ENCODE results near the gene OR6N2.

OR6N2 gene, protein sequence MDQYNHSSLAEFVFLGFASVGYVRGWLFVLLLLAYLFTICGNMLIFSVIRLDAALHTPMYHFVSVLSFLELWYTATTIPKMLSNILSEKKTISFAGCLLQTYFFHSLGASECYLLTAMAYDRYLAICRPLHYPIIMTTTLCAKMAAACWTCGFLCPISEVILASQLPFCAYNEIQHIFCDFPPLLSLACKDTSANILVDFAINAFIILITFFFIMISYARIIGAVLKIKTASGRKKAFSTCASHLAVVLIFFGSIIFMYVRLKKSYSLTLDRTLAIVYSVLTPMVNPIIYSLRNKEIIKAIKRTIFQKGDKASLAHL

DNA sequence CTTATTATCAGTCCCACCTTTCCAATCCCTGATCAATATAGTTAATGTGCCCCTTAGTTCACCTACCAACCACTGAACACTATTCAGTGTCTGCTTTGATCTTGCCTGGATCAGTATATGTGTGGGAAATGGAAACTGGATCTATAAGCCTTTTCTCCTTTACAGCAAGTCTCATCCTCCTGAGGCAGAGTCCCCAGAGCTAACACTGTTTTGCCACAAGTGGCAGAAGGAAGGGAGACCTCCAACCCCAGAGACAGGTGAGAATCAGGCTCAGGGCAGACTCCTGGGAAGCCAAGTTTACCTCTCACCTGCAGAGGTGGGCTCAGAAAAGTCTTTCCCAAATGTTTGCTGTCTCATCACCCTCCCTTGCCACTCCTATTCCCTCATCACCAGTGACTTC, at the start of gene OR6N2:
Gene OR6N2 (minus strand): TSS at position 101 of the 400 bp plus-strand sequence. CDS start 3,569 bp downstream, outside the sequence.
- H3K4me2 ChIP-seq = no peak within 1 kb of the TSS
- no peaks in the 10 kb centered on the region for H3K9me3 ChIP-seq (replicated peaks in 1 of 11)
- H3K9ac ChIP-seq = no peak within 1 kb of the TSS
- H3K4me3 ChIP-seq = no peak within 1 kb of the TSS
- H3K4me1 ChIP-seq = peaks cover 0 to 7% (median 0%) of the 10 kb centered on the region in 10 experiments; a peak in 3 of 20 replicates
- no peaks in the 10 kb centered on the region for H3K36me3 ChIP-seq
- no peak for TF ChIP-seq Cebpa-rat (IDR thresholded peaks at IDR 0.05)
- no peaks in the 10 kb centered on the region for H3K27me3 ChIP-seq
- H3K27ac ChIP-seq = no peak within 1 kb of the TSS
- no peaks in the 10 kb centered on the region for H4K20me1 ChIP-seq

DNA sequence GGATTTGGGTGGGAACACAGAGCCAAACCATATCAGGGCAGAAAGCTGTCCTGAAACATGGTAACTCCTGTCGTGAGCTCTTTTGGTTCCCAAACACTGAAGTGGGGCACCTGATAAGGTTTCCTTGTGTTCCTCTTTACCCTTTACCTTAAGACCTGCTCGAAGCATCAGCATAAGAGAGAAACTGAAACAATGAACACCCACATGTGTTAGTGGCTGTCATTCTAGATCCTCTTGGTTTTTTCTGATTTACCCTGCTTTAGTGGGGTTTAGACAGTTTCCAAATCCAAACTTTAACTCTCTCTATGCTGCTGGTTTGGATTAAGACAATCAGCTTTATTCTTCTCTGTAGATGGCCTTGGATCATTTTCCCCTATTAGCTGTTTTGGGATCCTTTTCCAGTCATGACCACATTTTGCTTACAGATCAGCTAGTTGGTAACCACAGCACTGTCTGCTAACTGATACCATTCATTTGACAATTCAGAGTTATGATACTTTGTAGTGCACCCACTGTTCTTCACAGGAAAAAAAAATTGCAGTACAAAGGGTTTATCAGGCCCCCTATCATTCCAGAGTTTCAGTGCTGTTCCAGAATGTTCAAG, 49.2 kb upstream of the OR6N2 start:
- Histone ChIP-seq H3K27me3 (no peaks in the 10 kb centered on the region), H3K36me3 (peaks cover 0 to 7% (median 0%) of the 10 kb centered on the region in 11 experiments; a peak in 2 of 22 replicates), H3K9me3 (replicated peaks in 1 of 11) (peaks cover 22 to 48% (median 31%) of the 10 kb centered on the region in 11 experiments), H3K4me3 (no peak overlapping the region), H3K9ac (no peak overlapping the region), H3K4me2 (peak overlapping the region in 4 of 11 experiments; percentile 51 to 82 (median 58); a peak in 6 of 22 replicates), H4K20me1 (no peaks in the 10 kb centered on the region), H3K4me1 (peaks cover 0 to 22% (median 3%) of the 10 kb centered on the region in 10 experiments; a peak in 9 of 20 replicates), H3K27ac (peak overlapping the region in 4 of 11 experiments; percentile 59 to 77 (median 72); a peak in 7 of 22 replicates)
- TF ChIP-seq Cebpa-rat (IDR thresholded peaks at IDR 0.05) = no peak

DNA sequence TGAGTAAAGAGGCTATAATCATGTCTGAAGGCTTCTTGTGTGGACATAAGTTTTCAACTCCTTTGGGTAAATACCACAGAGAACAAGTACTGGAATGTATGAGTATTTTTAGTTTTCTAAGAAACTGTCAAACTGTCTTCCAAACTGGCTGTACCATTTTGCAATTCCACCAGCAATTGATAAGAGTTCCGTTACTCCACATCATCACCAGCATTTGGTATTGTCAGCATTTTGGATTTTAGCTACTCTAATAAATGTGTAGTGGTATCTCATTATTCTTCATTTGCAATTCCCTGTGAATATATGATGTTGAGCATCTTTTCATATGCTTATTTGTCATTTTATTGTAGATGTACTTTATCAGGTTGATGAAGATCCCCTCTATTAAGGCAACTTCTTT, 40.7 kb upstream of the OR6N2 start:
- no peaks in the 10 kb centered on the region for H3K27me3 ChIP-seq
- no peak for TF ChIP-seq Cebpa-rat (IDR thresholded peaks at IDR 0.05)
- H3K4me3 ChIP-seq = no peak overlapping the region
- H3K4me2 ChIP-seq = no peak overlapping the region
- H4K20me1 ChIP-seq = no peaks in the 10 kb centered on the region
- H3K36me3 ChIP-seq = no peaks in the 10 kb centered on the region
- H3K9ac ChIP-seq = no peak overlapping the region
- no peak overlapping the region for H3K27ac ChIP-seq
- H3K4me1 ChIP-seq = peaks cover 9 to 44% (median 22%) of the 10 kb centered on the region in 10 experiments; a peak in 18 of 20 replicates
- H3K9me3 ChIP-seq (replicated peaks in 1 of 11) = peaks cover 0 to 16% (median 0%) of the 10 kb centered on the region in 11 experiments; a peak in 7 of 22 replicates

DNA sequence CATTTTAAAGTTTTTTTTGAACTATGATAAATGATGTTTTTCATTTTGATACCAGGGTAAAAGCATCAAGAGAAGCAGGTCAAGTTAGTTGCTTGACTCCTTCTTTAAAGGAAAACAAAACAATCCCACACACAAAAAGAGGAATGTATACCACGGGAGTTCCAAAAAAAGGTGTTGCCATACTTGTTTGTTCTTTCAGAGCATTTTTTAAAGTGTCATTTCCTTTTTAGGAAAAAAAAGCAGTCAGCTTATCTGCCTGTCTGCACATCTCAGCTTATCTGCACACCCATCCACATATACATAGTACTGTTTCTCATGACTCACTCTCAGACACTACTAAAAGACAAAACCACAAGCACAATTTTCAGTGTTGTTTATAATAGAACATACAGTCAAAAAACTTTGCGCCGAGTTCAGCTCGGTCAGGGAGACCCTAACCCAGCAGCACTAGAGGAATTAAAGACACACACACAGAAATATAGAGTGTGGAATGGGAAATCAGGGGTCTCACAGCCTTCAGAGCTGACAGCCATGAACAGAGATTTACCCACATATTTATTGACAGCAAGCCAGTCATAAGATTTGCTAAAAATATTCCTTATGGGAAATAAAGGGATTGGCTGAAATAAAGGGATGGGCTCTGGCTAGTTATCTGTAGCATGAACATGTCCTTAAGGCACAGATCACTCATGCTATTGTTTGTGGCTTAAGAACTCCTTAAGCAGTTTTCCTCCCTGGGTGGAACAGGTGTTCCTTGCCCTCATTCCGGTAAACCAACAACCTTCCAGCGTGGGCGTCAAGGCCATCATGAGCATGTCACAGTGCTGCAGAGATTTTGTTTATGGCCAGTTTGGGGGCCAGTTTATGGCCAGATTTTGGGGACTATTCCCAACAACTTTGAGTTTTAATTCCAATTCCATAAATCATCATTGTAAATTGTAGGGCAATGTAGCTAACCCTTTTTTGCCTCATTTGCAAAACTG, 38.7 kb upstream of the OR6N2 start:
- H4K20me1 ChIP-seq = no peaks in the 10 kb centered on the region
- H3K4me1 ChIP-seq = peaks cover 9 to 54% (median 22%) of the 10 kb centered on the region in 10 experiments; a peak in 18 of 20 replicates
- H3K4me2 ChIP-seq = peak overlapping the region in 9 of 11 experiments; percentile 21 to 81 (median 63); a peak in 16 of 22 replicates
- no peaks in the 10 kb centered on the region for H3K36me3 ChIP-seq
- H3K27ac ChIP-seq = peak overlapping the region in 9 of 11 experiments; percentile 23 to 92 (median 73); a peak in 15 of 22 replicates
- H3K27me3 ChIP-seq = no peaks in the 10 kb centered on the region
- H3K4me3 ChIP-seq = peak overlapping the region in 1 of 10 experiments; percentile 9; a peak in 1 of 20 replicates
- TF ChIP-seq Cebpa-rat (IDR thresholded peaks at IDR 0.05) = no peak
- H3K9ac ChIP-seq = peak overlapping the region in 6 of 11 experiments; percentile 33 to 76 (median 68); a peak in 9 of 22 replicates
- H3K9me3 ChIP-seq (replicated peaks in 1 of 11) = peaks cover 0 to 10% (median 0%) of the 10 kb centered on the region in 11 experiments; a peak in 5 of 22 replicates

DNA sequence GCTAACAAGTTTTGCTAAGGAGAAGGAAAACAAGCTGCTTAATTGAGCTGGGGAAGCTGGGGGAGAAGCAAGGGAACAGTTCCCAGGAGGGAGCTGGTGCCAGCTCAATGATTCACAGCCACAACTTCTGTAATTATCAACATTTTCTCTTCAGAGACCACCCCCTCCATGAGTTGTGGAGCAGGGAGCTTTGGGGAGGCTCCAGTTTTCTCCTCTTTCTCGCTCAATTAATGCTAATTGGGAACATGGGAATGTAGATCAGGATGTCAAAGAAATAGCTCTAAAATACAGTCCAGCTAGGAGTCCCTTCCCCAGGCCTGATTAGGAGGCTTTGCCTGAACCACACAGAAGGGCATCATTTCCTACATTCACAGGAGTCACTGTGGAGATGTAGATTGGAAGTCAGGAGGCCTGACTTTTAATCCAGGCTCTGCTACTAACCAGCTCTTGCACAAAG, 38.0 kb upstream of the OR6N2 start:
- peaks cover 9 to 61% (median 22%) of the 10 kb centered on the region in 10 experiments; a peak in 18 of 20 replicates for H3K4me1 ChIP-seq
- no peak for TF ChIP-seq Cebpa-rat (IDR thresholded peaks at IDR 0.05)
- peak overlapping the region in 6 of 11 experiments; percentile 33 to 76 (median 68); a peak in 9 of 22 replicates for H3K9ac ChIP-seq
- no peaks in the 10 kb centered on the region for H4K20me1 ChIP-seq
- H3K27ac ChIP-seq = peak overlapping the region in 9 of 11 experiments; percentile 23 to 92 (median 73); a peak in 16 of 22 replicates
- H3K4me2 ChIP-seq = peak overlapping the region; percentile 10 to 81 (median 52); a peak in 19 of 22 replicates
- H3K4me3 ChIP-seq = peak overlapping the region in 1 of 10 experiments; percentile 9; a peak in 1 of 20 replicates
- peaks cover 0 to 4% (median 0%) of the 10 kb centered on the region in 11 experiments; a peak in 5 of 22 replicates for H3K9me3 ChIP-seq (replicated peaks in 1 of 11)
- H3K36me3 ChIP-seq = no peaks in the 10 kb centered on the region
- no peaks in the 10 kb centered on the region for H3K27me3 ChIP-seq

DNA sequence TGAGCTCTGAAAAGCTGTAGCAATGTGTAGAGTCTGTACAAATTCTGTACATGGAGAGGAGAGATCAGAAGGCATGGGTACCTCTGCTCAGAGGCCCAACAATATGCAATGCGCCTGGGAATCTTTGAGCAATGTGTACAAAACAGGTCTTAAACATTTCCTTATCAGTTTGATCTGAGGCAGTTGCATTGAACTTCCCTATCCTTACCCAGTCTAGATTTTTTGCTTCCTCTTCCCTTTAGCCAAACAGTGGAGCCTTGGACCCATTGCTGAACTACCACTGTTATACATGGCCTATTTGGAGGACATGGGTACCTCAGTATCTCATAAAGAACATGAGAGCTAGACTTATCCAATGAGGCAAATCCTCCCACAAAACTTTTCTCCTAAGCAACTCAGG, 37.6 kb upstream of the OR6N2 start:
- no peak for TF ChIP-seq Cebpa-rat (IDR thresholded peaks at IDR 0.05)
- H3K4me3 ChIP-seq = no peak overlapping the region
- H3K9ac ChIP-seq = peak overlapping the region in 6 of 11 experiments; percentile 30 to 76 (median 68); a peak in 8 of 22 replicates
- no peaks in the 10 kb centered on the region for H3K36me3 ChIP-seq
- H3K4me2 ChIP-seq = peak overlapping the region; percentile 10 to 81 (median 52); a peak in 19 of 22 replicates
- no peaks in the 10 kb centered on the region for H3K27me3 ChIP-seq
- H3K9me3 ChIP-seq (replicated peaks in 1 of 11) = no peaks in the 10 kb centered on the region; a peak in 1 of 22 replicates
- no peaks in the 10 kb centered on the region for H4K20me1 ChIP-seq
- H3K4me1 ChIP-seq = peaks cover 12 to 66% (median 25%) of the 10 kb centered on the region in 10 experiments; a peak in 19 of 20 replicates
- peak overlapping the region in 9 of 11 experiments; percentile 23 to 92 (median 73); a peak in 16 of 22 replicates for H3K27ac ChIP-seq

DNA sequence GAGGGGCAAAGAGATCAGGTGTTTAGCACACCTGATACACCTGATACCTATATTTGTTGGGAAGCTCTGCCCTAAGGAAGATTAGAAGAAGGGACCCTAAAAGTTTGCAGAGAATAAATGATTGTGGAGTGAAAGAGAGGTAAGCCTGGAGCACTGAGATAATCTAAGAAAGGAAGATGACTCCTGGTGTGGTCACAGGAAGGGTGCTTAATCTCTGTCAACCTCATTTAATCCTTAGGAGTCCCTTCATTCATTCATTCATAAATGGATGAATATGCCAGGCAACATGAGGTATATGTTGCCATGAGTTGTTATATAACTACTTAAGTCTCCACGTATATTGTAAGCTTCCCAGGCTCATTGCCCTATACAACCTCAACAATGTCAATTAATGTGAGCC, 34.0 kb upstream of the OR6N2 start:
- H3K4me2 ChIP-seq = no peak overlapping the region
- no peaks in the 10 kb centered on the region for H4K20me1 ChIP-seq
- no peaks in the 10 kb centered on the region for H3K36me3 ChIP-seq
- H3K9me3 ChIP-seq (replicated peaks in 1 of 11) = peaks cover 0 to 17% (median 0%) of the 10 kb centered on the region in 11 experiments; a peak in 7 of 22 replicates
- TF ChIP-seq Cebpa-rat (IDR thresholded peaks at IDR 0.05) = no peak
- no peak overlapping the region for H3K4me3 ChIP-seq
- H3K27ac ChIP-seq = no peak overlapping the region; a peak in 1 of 22 replicates
- H3K9ac ChIP-seq = no peak overlapping the region
- no peaks in the 10 kb centered on the region for H3K27me3 ChIP-seq
- peaks cover 24 to 90% (median 42%) of the 10 kb centered on the region in 10 experiments for H3K4me1 ChIP-seq

DNA sequence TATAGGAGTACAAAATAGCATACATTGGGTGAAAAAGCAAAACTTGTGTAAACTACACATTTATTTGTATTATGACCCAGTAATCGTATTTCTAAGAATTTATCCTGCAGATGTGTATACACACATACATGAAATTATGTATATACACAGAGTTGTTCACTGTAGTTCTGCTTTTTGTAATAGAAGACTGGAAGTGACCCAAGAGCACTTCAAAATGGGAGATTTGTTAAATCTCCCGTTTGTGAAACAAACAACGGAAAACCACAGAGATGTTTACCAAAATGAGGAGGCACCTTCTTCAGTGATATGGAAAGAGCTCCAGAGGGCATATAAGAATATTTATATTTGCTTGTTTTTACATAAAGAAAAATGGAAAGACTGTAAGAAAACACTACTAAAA, 32.2 kb upstream of the OR6N2 start:
- TF ChIP-seq Cebpa-rat (IDR thresholded peaks at IDR 0.05) = no peak
- H3K4me2 ChIP-seq = peak overlapping the region; percentile 3 to 74 (median 52); a peak in 20 of 22 replicates
- H3K36me3 ChIP-seq = no peaks in the 10 kb centered on the region

More for the DNA sequence above, 32.2 kb upstream of the OR6N2 start:
- H3K9me3 ChIP-seq (replicated peaks in 1 of 11) = peaks cover 0 to 32% (median 0%) of the 10 kb centered on the region in 11 experiments; a peak in 11 of 22 replicates
- no peaks in the 10 kb centered on the region for H4K20me1 ChIP-seq
- 0 out of 22 replicates have a peak overlapping the region, but pooled peaks of 1 of the 11 experiments have one; percentile 12 for H3K9ac ChIP-seq
- H3K4me1 ChIP-seq = peaks cover 15 to 90% (median 34%) of the 10 kb centered on the region in 10 experiments
- H3K4me3 ChIP-seq = no peak overlapping the region; a peak in 1 of 20 replicates
- peak overlapping the region in 8 of 11 experiments; percentile 1 to 65 (median 54); a peak in 13 of 22 replicates for H3K27ac ChIP-seq
- no peaks in the 10 kb centered on the region for H3K27me3 ChIP-seq

All from BLaER1 treated with 17β-estradiol and CSF1 and Interleukin-3, amounts not matched to agents 10 nM and 100 nM (cell line).